NCI-H2171 treated with DMSO at 0.1 percent for 48 hours (cell line): Measurements from ENCODE around the gene PRTN3.

Experiments used
- DNase-seq: peaks from one replicate; lab custom pipeline; 2025; lab: John Stamatoyannopoulos, UW

Gene PRTN3

GRCh38 chr19:803099-803561 lies 37.7 kb upstream of the PRTN3 start:
- no peak for DNase-seq

DNA sequence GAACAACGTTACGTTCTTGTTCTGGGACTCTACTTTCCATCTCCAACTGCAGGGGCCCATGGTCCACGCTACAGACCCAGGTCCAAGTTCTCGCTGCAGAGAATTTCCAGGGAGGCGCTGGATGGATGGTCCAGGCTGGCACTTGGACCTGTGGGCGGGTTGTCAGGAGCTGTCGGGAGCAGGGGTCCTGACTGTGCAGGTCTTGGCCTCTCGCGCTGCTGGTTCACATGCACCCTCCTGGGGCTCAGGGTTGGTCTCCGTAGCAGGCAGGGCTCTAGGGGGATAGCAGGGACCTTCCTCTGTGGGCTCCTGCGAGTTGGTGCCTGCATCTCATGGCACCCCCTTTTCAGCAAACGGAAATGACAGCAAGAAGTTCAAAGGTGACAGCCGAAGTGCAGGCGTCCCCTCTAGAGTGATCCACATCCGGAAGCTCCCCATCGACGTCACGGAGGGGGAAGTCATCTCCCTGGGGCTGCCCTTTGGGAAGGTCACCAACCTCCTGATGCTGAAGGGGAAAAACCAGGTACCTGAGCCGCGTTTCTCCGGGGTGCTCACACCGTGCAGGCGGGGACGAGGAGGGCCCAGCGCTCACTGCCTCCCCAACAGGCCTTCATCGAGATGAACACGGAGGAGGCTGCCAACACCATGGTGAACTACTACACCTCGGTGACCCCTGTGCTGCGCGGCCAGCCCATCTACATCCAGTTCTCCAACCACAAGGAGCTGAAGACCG lies 36.9 kb upstream of the PRTN3 start:
- DNase-seq = no peak

GRCh38 chr19:804419-805165 lies 36.2 kb upstream of the PRTN3 start:
- DNase-seq = no peak

DNA sequence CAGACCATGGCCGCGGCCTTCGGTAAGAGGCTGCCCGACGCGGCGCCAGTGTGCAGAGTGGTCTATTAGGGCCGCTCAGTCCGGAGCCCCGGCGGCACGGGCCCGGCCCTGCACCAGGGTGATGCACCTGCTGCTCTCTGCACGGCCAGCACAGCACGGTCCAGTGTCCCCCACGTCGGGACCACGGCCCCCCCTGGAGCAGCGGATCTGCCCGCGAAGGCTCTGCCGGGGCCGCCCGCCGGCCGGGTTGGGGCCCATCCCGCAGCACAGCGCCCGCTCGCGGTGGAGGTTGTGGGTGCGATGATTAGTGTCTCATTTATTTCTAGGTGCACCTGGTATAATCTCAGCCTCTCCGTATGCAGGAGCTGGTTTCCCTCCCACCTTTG lies 35.6 kb upstream of the PRTN3 start:
- no peak for DNase-seq

DNA sequence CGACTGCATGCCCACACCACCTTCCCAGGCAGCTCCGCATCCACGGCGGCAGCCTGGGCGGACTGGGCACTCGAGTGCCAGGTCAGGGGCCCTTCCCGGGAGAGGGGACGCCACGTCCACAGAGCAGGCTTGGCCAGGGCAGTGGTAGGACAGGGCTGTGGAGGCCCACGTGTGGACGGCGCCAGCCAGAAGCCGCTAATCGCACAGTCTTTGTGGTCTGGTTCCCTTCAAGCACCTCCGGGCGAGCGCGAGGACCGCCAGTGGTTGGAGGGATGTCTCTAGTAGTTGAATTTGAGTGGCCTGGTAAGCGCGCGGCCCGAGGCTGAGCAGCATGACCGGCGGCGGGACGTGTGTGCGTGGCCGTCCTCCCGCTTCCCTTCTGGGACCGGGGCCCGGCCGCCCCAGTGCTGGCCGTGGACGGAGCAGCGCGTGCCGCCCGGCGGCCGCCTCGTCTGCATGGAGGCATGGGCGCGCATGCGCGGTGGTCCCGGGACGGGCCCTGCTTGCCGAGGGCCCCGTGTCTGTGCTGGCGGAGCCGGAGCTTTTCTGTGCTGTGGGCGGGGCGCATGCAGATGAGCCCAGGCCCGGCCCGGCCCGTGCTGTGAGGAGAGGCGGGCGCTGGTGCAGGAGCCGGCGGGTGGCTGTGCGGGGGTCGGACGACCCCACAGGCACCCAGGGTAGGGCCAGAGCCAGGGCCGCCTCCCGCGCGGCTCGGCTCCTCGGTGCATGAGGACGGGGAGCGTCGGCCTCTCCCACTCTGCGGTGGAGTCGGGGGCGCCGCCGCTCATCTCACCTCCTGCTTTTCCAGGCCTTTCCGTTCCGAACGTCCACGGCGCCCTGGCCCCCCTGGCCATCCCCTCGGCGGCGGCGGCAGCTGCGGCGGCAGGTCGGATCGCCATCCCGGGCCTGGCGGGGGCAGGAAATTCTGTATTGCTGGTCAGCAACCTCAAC lies 34.9 kb upstream of the PRTN3 start:
- no peak for DNase-seq

GRCh38 chr19:806815-807421 lies 33.9 kb upstream of the PRTN3 start:
- DNase-seq = no peak

DNA sequence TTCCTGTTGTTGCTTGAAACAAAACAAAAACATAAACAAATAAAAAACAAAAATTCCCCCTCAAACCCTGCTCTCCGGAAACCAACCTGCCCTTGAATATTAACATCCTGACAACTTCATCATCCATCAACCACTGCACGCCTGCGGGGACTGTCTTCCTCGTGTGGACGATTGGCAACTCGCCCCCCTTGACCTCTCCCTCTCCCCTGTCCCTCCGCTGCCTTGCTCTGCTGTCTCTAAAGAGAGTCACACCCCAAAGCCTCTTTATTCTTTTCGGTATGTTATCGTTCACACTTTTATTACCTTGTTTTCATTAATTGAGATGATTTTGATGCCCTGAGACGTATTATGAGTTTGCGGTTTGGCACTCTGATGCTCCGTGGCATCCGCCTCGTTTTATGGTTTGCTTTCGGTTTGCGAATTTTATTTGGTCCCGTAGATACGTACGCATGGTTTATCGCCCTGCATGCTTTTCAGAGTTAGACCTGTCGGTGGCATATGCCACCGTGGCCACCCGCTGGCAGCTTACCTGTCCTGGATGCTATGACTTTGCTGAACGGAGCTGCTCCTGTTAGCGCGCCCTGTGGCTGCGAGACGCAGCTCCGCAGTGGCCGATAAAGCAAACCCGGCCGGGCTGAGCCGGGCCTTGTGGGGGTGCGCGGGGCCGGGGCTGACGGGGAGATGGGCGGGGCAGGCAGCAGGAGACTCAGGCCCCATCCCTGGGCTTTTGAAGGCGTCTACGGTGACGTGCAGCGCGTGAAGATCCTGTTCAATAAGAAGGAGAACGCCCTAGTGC lies 33.0 kb upstream of the PRTN3 start:
- no peak for DNase-seq

GRCh38 chr19:808423-808775 lies 32.4 kb upstream of the PRTN3 start:
- no peak for DNase-seq

DNA sequence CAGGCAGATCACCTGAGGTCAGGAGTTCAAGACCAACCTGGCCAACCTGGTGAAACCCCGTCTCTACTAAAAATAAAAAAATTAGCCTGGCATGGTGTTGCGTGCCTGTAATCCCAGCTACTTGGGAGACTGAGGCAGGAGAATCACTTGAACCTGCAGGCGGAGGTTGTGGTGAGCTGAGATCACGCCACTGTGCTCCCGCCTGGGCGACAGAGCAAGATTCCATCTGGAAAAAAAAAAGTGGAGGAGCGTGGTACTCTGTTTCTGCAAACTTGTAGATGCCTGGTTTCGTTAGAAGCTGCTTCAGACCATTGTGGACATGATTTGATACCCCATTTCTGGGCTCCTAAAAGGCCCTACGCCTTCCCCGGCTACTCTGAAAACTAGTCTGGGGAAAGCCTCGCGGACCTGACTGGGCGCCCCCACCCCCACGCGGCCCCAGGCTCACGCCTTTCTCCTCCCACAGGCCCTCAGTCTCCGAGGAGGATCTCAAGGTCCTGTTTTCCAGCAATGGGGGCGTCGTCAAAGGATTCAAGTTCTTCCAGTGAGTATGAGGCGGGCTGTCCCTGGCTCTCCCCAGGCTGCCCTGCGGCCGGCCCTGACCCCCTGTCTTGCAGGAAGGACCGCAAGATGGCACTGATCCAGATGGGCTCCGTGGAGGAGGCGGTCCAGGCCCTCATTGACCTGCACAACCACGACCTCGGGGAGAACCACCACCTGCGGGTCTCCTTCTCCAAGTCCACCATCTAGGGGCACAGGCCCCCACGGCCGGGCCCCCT lies 30.5 kb upstream of the PRTN3 start:
- no peak for DNase-seq

- no peak for DNase-seq
Observed at GRCh38 chr19:810883-811489, 29.8 kb upstream of the PRTN3 start.

DNA sequence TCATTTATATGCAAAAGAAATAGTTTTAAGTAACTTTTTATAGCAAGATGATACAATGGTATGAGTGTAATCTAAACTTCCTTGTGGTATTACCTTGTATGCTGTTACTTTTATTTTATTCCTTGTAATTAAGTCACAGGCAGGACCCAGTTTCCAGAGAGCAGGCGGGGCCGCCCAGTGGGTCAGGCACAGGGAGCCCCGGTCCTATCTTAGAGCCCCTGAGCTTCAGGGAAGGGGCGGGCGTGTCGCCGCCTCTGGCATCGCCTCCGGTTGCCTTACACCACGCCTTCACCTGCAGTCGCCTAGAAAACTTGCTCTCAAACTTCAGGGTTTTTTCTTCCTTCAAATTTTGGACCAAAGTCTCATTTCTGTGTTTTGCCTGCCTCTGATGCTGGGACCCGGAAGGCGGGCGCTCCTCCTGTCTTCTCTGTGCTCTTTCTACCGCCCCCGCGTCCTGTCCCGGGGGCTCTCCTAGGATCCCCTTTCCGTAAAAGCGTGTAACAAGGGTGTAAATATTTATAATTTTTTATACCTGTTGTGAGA lies 29.2 kb upstream of the PRTN3 start:
- no peak for DNase-seq

DNA sequence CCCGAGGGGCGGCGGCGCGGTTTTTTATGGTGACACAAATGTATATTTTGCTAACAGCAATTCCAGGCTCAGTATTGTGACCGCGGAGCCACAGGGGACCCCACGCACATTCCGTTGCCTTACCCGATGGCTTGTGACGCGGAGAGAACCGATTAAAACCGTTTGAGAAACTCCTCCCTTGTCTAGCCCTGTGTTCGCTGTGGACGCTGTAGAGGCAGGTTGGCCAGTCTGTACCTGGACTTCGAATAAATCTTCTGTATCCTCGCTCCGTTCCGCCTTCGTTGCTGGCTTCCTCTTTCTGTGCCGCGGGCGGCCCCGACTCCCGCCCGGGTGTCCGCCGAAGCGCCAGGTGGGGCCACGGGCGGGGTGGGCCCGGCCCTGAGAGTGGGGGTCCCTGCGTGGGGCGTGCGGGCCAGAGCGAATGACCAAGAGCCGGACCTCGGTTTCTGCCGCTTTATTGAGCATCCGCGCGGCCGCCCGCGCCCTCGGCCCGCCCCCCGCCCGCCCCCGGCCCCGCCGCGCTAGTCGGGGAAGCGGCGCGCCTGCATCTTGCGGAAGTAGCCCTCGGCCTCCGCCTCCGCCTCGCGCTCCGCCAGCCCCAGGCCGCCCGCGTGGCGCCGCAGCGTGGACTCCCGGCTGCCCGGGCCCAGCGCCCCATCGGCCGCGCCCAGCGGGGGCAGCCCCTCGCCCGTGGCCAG lies 28.6 kb upstream of the PRTN3 start:
- DNase-seq = no peak

GRCh38 chr19:812747-813218 lies 28.0 kb upstream of the PRTN3 start:
- no peak for DNase-seq

GRCh38 chr19:813219-814151 lies 27.3 kb upstream of the PRTN3 start:
- no peak for DNase-seq

DNA sequence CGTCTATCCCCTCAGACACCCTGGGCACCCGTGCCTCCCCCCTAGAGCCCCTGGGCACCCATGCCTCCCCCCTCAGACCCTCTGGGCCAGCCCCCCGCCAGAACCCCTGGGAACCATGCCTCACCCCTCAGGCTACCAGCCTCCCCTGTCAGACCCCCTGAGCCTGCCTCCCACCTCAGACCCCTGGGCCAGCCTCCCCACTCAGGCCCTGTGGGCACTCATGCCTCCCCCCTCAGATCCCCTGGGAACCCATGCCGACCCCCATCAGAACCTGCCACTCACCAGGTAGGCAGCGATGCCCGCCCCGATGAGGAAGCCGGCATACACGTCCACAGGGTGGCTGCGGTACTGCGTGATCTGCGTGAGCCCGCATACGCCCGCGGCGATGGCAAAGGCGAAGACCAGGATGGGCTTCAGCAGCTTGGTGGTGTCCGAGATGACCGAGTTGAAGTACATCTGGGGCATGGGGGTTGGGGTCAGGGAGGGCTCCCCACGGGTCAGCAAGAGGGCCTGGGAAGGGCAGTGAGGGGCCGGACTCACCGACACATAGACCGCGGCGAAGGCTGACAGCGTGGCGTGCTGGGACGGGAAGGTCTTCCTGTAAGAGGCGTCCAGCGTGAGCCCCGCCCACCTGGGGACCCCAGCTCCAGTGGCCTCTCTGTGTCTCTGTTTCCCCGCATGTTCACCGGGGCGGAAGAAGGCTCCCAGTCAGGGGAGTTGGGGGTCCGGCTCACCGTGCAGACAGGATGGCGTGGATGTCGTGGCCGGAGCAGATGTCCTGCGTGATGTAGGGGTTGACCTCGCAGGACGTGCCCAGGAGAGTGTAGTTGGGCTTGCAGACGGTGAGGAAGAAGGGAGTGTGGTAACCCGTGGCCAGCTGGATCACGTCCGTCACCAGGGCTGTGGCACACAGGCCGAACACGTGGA lies 26.4 kb upstream of the PRTN3 start:
- DNase-seq = no peak

GRCh38 chr19:815079-815774 lies 25.6 kb upstream of the PRTN3 start:
- DNase-seq = no peak
